ENCODE data around the gene CUX1.
"Not testable (repeated sequence)": the region's sequence is repeated elsewhere in the genome, so short reads cannot be mapped to it uniquely, and the experiment has no call there.

The CUX1 gene

GRCh38 chr7:102045681-102046372 is 228.4 kb downstream of the CUX1 start:
- DNase-seq (ENCODE audit: low read depth) = no peak

GRCh38 chr7:102046373-102047117 is 229.1 kb downstream of the CUX1 start:
- DNase-seq (ENCODE audit: low read depth) = no peak

GRCh38 chr7:102047167-102047566 is 229.7 kb downstream of the CUX1 start:
- no peak for DNase-seq (ENCODE audit: low read depth)

GRCh38 chr7:102049765-102050164 is 232.3 kb downstream of the CUX1 start:
- no peak for DNase-seq (ENCODE audit: low read depth)

- no peak for DNase-seq (ENCODE audit: low read depth)
Measured at GRCh38 chr7:102050864-102051460, 233.5 kb downstream of the CUX1 start.

- not testable (repeated sequence) for DNase-seq (ENCODE audit: low read depth)
Measured at GRCh38 chr7:102051736-102052135, 234.3 kb downstream of the CUX1 start.

GRCh38 chr7:102054158-102054557 is 236.7 kb downstream of the CUX1 start:
- DNase-seq (ENCODE audit: low read depth) = no peak

- no peak for DNase-seq (ENCODE audit: low read depth)
Measured at GRCh38 chr7:102055181-102055976, 238.0 kb downstream of the CUX1 start.

GRCh38 chr7:102059524-102059923 is 242.1 kb downstream of the CUX1 start:
- no peak for DNase-seq (ENCODE audit: low read depth)

GRCh38 chr7:102061354-102061945 is 244.0 kb downstream of the CUX1 start:
- DNase-seq (ENCODE audit: low read depth) = no peak

GRCh38 chr7:102061981-102062390 is 244.6 kb downstream of the CUX1 start:
- no peak for DNase-seq (ENCODE audit: low read depth)

- no peak for DNase-seq (ENCODE audit: low read depth)
Measured at GRCh38 chr7:102063690-102064180, 246.3 kb downstream of the CUX1 start.

- no peak for DNase-seq (ENCODE audit: low read depth)
Measured at GRCh38 chr7:102064361-102065025, 247.1 kb downstream of the CUX1 start.

GRCh38 chr7:102065226-102065625 is 247.8 kb downstream of the CUX1 start:
- DNase-seq (ENCODE audit: low read depth) = no peak

GRCh38 chr7:102066476-102066875 is 249.1 kb downstream of the CUX1 start:
- DNase-seq (ENCODE audit: low read depth) = no peak

- no peak for DNase-seq (ENCODE audit: low read depth)
Measured at GRCh38 chr7:102068846-102069245, 251.4 kb downstream of the CUX1 start.

GRCh38 chr7:102069931-102070629 is 252.7 kb downstream of the CUX1 start:
- DNase-seq (ENCODE audit: low read depth) = no peak

GRCh38 chr7:102072003-102072402 is 254.6 kb downstream of the CUX1 start:
- no peak for DNase-seq (ENCODE audit: low read depth)

GRCh38 chr7:102072636-102073209 is 255.3 kb downstream of the CUX1 start:
- DNase-seq (ENCODE audit: low read depth) = no peak
